AG10803 (cell line): ENCODE results near the gene MIPEP.

Source experiments
- DNase-seq: peaks from one replicate; pipeline ENCODE4 v3.0.0; 2010; ENCODE audit warnings: low read depth
- H3K4me3 ChIP-seq: 2 replicates; pipeline ENCODE4 v1.5.1; 2011; ENCODE audit warnings: mild to moderate bottlenecking, low read length, control low read depth
- TF ChIP-seq, protein P1 (sequence below): conservative IDR thresholded peaks from 2 replicates; pipeline ENCODE4 v1.5.1; 2011; ENCODE audit warnings: mild to moderate bottlenecking, low read length, control low read depth, inconsistent platforms

Gene MIPEP

DNA sequence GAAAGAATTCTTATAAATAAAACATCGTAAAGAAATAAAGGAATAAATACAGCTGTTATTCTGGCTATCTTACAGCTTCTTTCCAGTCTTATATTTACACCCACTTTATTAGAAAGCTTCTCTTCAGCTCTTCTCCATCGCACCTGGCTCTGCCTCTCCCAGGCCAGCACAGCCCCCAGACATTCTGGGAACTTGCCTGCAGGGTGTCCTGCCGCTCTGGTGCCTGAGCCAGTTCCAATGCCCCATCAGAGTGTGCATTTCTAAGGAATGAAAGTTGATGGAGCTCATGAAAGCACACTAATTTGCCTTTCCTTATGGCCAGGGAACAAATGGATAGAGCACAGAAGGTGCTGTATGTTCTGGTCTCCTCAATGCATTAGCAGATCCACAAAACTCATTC, 68.7 kb downstream of the MIPEP start:
- TF ChIP-seq, protein P1, sequence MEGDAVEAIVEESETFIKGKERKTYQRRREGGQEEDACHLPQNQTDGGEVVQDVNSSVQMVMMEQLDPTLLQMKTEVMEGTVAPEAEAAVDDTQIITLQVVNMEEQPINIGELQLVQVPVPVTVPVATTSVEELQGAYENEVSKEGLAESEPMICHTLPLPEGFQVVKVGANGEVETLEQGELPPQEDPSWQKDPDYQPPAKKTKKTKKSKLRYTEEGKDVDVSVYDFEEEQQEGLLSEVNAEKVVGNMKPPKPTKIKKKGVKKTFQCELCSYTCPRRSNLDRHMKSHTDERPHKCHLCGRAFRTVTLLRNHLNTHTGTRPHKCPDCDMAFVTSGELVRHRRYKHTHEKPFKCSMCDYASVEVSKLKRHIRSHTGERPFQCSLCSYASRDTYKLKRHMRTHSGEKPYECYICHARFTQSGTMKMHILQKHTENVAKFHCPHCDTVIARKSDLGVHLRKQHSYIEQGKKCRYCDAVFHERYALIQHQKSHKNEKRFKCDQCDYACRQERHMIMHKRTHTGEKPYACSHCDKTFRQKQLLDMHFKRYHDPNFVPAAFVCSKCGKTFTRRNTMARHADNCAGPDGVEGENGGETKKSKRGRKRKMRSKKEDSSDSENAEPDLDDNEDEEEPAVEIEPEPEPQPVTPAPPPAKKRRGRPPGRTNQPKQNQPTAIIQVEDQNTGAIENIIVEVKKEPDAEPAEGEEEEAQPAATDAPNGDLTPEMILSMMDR, result no peak
- H3K4me3 ChIP-seq, result no peak overlapping the region
- no peak for DNase-seq

DNA sequence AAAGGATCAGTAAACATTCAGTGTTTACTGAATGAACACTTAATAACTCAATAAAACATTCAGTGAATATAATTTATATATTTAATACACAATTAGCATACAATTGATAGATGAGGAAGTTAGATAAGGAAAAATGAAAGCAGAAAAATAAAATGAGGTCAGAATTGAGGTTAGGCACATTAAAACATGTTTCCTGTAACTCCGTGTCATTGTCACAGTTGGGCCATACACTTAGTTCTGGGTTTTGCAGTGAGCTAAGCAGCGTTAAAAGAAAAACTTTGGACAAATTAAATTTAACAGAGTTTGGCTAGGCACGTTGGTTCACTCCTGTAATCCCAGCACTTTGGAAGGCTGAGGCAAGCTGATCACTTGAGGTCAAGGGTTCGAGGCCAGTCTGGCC, 71.4 kb downstream of the MIPEP start:
- TF ChIP-seq, protein P1, result no peak

DNA sequence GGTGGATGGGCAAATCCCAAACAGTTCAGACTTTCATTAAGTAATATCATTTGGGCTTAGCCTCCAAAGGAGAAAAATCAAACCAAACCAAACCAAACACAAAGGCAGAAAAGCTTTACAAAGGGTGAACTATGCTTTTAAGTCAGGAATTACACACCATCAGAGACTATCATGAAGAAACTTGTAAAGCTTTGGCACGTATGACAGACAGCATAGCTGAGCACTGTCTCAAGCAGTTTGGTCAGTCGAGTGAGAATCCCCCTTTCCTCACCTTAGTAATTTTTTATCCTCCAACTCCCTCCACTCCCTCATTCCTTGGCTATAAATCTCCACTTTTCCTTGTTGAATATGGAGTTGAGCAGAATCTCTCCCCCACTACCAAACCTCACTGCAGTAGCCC, 72.1 kb downstream of the MIPEP start:
- H3K4me3 ChIP-seq, result no peak overlapping the region
- no peak for DNase-seq
- TF ChIP-seq, protein P1, result no peak

More for the DNA sequence above, 71.4 kb downstream of the MIPEP start:
- no peak for DNase-seq
- H3K4me3 ChIP-seq, result no peak overlapping the region

DNA sequence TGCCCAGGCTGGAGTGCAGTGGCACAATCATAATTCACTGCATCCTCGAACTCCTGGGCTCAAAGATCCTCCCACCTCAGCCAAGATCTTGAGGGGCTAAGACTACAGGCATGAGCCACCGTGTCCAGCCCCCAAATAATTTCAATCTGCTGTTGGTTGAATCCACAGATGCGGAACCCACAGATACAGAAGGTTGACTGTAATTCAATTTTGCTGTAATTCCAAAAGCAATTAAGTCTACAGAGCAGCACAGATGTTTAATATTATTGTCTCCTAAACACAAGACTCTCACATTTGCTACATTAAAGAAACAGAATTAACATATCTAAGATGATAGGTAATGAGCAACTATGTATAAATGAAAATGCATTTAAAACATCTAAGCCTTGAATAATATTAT, 75.6 kb downstream of the MIPEP start:
- H3K4me3 ChIP-seq, result no peak overlapping the region
- TF ChIP-seq, protein P1, result no peak
- no peak for DNase-seq

DNA sequence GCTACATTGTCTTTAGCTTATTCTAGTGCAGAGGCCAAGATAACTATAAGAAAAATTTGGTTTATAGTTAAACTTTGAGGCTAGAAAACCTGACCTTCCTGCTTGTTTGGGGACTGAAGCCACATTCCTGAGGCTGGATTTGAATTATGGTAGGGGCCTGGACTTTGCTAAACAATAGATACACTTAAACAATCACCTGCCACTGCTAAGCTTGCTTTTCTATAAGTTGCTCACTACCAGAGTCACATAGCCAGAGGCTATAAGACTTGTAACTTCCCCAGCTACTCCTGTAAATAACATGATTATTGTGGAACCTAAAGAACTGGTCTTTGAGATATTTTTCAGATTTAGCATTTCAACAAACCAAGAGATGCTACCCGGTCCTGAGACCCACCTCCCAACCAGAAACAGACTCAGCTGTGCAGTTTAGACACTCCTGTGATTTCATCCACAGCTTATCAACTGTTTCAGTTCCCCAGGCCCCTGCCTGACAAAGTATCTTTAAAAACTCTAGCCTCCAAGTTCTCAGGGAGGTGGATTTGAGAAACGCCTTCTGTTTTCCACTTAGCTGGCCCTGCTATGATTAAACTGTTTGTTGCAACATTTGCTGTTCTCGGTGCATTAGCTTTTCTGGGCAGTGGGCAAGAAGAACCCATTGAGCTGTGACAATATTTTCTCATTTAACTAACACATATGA, 77.7 kb downstream of the MIPEP start:
- no peak for DNase-seq
- TF ChIP-seq, protein P1, result no peak
- no peak overlapping the region for H3K4me3 ChIP-seq

DNA sequence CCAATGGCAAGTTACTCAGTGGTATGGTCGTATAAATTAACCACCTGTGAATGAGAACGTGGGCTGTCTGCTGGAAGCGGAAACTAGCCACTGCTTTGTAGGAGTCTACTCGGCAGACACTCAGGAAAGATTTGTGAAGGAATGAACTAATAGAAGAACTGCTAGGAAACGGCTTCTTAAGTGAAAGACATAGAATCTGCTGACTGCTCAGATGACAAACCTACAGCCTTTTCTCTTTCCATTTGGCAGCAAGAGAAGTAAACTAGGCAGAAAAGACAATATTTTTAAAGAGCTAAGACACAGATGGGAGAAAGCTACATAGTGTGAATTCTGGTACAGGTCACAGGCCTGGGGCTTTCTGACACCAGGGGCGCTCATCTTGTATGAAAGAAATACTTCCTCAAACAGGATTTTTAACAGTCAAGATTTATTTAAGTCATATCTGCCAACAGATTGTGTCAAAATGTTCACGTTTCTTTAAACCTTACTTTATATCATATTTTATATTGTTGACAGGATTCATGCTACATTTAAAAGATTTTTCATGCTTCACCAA, 78.4 kb downstream of the MIPEP start:
- TF ChIP-seq, protein P1, result 0 out of 2 replicates have a peak, but pooled peaks have one; percentile 15
- no peak for DNase-seq
- no peak overlapping the region for H3K4me3 ChIP-seq

DNA sequence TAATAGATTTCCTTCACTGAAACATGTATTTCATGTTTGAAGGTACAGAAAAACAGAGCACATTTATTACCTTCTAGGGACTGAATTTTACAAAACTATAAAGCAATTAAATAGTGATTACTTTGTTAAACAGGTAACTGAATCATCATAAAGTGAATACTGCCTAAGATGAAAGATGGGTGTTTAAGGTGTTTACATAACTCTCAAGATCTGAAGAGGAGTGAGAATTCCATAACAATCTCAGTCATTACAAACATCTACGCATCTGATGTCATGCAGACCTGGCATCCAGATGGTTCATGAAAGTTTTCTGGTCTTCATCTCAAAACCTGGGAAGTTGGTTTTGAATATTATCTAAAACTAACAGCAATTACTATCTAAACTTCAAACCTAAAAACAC, 80.4 kb downstream of the MIPEP start:
- H3K4me3 ChIP-seq, result no peak overlapping the region
- DNase-seq, result no peak
- TF ChIP-seq, protein P1, result no peak
